ENCODE results near the gene JPH4. TPM values are rescaled to one million over a fixed set of nuclear protein-coding genes. Genes with fewer than 3 reads are reported as not detected.

JPH4 gene
- total RNA-seq, 1 donor from 2014 or later, result 1.1 TPM

DNA sequence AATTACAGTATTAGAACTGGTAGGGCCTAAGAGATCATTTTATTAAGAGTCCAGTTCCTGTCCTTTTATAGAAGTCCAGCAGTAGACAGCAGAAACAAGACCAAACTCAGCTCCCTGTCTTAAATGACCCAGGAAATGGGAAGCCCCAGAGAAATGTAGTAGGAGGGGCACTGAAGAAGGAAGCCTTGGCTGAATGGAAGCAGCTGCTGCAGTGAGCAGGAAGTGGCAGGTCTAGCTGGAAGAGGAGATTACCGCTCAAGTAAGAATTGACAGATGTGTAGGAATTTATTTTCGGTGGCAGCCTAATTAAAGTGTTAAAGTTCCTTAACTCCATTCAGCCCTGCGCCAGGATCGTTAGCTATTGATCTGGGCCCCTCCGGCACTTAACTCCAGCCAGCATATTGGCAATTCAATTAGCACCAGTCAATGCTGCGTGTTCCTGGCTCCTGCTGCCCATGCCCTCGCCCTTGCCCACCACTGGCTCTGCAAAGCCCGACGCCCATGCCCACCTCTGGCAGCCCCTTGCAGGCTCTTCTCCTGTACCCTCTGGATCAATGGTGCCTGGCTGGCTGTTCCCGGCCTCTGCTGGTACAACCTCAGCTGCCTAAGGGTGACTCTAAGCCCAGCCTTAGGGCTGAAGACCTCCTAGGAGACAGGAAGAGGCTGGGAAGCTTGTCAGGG is 48.1 kb downstream of the JPH4 start:
- DNase-seq (ENCODE audit: low read depth), result no peak
- no peaks in the 10 kb centered on the region for H3K36me3 ChIP-seq (ENCODE audit: control insufficient read depth, insufficient read depth, low read length)
- no peak for TF ChIP-seq CTCF (IDR thresholded peaks at IDR 0.05; ENCODE audit: insufficient read depth, low read length, poor library complexity, severe bottlenecking)
- H3K4me3 ChIP-seq (ENCODE audit: low read depth, low read length), result no peak overlapping the region
- H3K27me3 ChIP-seq (ENCODE audit: control insufficient read depth, insufficient read depth, low read length), result no peaks in the 10 kb centered on the region

DNA sequence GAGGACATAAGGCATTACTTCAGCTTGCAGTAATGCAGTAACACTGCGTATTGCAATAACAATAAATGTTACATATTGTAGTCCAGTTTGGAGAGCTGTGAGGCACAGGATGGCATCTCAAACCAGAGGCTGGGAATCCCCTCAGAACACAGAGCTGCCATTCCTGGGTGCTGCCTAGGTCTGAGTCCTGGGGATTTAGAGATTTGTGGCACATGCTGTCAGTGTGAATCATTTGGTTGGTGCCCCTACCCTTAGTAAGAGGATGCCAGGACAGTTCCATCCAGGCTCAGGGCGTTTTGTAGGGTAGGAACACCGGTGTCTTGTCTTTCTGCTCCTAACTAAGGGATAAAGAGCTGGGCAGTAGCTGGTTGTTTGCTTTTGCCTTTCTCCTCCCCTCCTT is 49.6 kb downstream of the JPH4 start:
- no peak for DNase-seq (ENCODE audit: low read depth)
- Histone ChIP-seq H3K36me3 (ENCODE audit: control insufficient read depth, insufficient read depth, low read length) (no peaks in the 10 kb centered on the region), H3K27me3 (ENCODE audit: control insufficient read depth, insufficient read depth, low read length) (no peaks in the 10 kb centered on the region), H3K4me3 (ENCODE audit: low read depth, low read length) (no peak overlapping the region)
- no peak for TF ChIP-seq CTCF (IDR thresholded peaks at IDR 0.05; ENCODE audit: insufficient read depth, low read length, poor library complexity, severe bottlenecking)

GRCh38 chr14:23528555-23528954 is 50.0 kb downstream of the JPH4 start:
- H3K36me3 ChIP-seq (ENCODE audit: control insufficient read depth, insufficient read depth, low read length), result no peaks in the 10 kb centered on the region
- peak; percentile 23 for TF ChIP-seq CTCF (IDR thresholded peaks at IDR 0.05; ENCODE audit: insufficient read depth, low read length, poor library complexity, severe bottlenecking)
- no peak for DNase-seq (ENCODE audit: low read depth)
- H3K27me3 ChIP-seq (ENCODE audit: control insufficient read depth, insufficient read depth, low read length), result no peaks in the 10 kb centered on the region
- H3K4me3 ChIP-seq (ENCODE audit: low read depth, low read length), result no peak overlapping the region

DNA sequence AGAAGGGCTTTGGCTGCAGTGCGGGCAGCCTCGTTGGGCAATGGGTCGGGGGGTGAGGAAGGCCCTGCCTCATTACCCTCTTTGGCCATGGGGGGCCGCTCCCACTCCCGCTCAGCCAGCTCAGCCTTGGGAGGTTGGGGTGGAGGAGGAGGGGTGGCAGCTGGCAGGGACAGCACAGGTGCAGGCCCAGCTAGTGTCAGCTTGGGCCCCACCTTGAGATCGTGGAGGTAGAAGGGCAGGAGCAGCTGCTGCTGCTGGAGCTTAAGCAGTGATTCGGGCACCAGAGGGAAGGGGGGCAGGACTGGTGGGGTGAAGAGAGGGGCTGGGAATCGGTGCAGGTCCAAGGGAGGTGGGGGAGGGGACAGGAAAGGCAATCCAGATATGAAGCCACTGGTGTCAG is 53.0 kb downstream of the JPH4 start:
- no peaks in the 10 kb centered on the region for H3K27me3 ChIP-seq (ENCODE audit: control insufficient read depth, insufficient read depth, low read length)
- TF ChIP-seq CTCF (IDR thresholded peaks at IDR 0.05; ENCODE audit: insufficient read depth, low read length, poor library complexity, severe bottlenecking), result no peak
- DNase-seq (ENCODE audit: low read depth), result no peak

DNA sequence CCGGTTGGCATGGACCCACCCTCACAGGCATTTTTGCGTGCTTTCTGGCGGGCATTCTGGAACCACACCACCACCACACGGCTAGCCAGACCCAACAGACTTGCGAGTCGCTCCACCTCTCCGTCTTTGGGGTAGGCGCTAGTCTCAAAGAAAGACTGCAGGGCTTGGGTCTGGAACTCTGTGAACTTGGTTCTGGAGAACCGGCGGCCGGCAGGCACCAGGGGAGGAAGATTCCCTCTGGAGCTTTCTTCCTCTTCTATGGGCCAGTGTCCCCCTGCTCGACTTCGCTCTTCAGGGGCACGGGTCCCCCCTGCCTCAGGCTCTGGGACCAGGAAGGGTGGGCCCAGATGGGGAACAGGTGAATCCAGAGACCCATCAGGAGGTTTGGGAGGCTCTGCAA is 53.6 kb downstream of the JPH4 start:
- TF ChIP-seq CTCF (IDR thresholded peaks at IDR 0.05; ENCODE audit: insufficient read depth, low read length, poor library complexity, severe bottlenecking), result no peak
- DNase-seq (ENCODE audit: low read depth), result no peak

More for the DNA sequence above, 53.0 kb downstream of the JPH4 start:
- Histone ChIP-seq H3K4me3 (ENCODE audit: low read depth, low read length) (no peak overlapping the region), H3K36me3 (ENCODE audit: control insufficient read depth, insufficient read depth, low read length) (no peaks in the 10 kb centered on the region)

More for the DNA sequence above, 53.6 kb downstream of the JPH4 start:
- Histone ChIP-seq H3K4me3 (ENCODE audit: low read depth, low read length) (no peak overlapping the region), H3K27me3 (ENCODE audit: control insufficient read depth, insufficient read depth, low read length) (no peaks in the 10 kb centered on the region), H3K36me3 (ENCODE audit: control insufficient read depth, insufficient read depth, low read length) (no peaks in the 10 kb centered on the region)
